D721Med (cell line): ENCODE measurements around the gene CDCA3.
"Not testable (repeated sequence)": the region's sequence is repeated elsewhere in the genome, so short reads cannot be mapped to it uniquely, and the experiment has no call there.

Experiments
- DNase-seq: peaks from one replicate; pipeline ENCODE4 v3.0.0; 2011; ENCODE audit warnings: low spot score; ENCODE audit not compliant: insufficient read length
- FAIRE-seq: peaks from 2 replicates; lab custom pipeline; 2011; peaks lifted over from hg19 to GRCh38; lab: Jason Lieb, UNC
- TF ChIP-seq, protein P1 (sequence below): IDR thresholded peaks from 2 replicates; pipeline ENCODE4 v1.5.1; 2012; ENCODE audit warnings: mild to moderate bottlenecking, control low read depth; ENCODE audit not compliant: insufficient read depth; ENCODE audit errors: missing control alignments

Gene CDCA3

DNA sequence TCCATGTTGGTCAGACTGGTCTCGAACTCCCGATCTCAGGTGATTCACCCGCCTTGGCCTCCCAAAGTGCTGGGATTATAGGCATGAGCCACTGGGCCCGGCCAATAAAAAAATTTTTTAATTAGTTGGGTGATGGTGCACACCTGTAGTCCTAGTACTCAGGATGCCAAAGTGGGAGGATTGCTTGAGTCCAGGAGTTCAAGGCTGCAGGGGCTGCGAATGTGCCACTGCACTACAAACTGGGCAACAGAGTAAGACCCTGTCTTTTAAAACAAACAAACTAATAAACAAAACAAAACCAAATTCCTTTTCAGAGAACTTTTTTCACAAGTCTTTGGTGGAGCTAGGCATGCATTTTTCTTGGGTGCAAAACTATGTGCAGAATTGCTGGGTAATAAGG, 32.2 kb upstream of the CDCA3 start:
- FAIRE-seq (no peak), DNase-seq (no peak)
- TF ChIP-seq, protein P1, sequence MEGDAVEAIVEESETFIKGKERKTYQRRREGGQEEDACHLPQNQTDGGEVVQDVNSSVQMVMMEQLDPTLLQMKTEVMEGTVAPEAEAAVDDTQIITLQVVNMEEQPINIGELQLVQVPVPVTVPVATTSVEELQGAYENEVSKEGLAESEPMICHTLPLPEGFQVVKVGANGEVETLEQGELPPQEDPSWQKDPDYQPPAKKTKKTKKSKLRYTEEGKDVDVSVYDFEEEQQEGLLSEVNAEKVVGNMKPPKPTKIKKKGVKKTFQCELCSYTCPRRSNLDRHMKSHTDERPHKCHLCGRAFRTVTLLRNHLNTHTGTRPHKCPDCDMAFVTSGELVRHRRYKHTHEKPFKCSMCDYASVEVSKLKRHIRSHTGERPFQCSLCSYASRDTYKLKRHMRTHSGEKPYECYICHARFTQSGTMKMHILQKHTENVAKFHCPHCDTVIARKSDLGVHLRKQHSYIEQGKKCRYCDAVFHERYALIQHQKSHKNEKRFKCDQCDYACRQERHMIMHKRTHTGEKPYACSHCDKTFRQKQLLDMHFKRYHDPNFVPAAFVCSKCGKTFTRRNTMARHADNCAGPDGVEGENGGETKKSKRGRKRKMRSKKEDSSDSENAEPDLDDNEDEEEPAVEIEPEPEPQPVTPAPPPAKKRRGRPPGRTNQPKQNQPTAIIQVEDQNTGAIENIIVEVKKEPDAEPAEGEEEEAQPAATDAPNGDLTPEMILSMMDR = no peak

DNA sequence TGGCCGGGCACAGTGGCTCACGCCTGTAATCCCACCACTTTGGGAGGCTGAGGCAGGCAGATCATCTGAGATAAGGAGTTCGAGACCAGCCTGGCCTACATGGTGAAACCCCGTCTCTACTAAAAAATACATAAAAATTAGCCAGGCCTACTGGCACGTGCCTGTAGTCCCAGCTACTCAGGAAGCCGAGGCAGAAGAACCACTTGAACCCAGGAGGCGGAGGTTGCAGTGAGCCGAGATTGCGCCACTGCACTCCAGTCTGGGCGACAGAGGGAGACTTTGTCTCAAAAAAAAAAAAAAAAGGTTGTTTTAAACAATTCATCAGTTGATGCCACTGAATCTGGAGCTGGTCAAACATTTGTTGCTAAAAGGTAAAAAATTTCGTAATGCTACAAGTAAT, 28.7 kb upstream of the CDCA3 start:
- DNase-seq, FAIRE-seq: not testable (repeated sequence)

DNA sequence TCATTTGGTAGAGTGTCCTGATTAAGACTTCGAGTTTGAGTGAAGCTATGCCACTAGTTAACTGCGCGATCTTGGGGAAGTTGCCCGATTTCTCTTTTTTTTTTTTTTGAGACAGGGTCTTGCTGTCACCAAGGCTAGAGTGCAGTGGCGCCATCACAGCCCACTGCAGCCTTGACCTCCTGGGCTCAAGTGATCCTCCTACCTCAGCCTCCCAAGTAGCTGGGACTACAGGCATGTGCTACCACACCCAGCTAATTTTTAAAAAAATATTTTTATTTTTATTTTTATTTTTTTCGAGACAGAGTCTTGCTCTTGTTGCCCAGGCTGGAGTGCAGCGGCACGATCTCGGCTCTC, 22.9 kb upstream of the CDCA3 start:
- not testable (repeated sequence) for FAIRE-seq, DNase-seq

DNA sequence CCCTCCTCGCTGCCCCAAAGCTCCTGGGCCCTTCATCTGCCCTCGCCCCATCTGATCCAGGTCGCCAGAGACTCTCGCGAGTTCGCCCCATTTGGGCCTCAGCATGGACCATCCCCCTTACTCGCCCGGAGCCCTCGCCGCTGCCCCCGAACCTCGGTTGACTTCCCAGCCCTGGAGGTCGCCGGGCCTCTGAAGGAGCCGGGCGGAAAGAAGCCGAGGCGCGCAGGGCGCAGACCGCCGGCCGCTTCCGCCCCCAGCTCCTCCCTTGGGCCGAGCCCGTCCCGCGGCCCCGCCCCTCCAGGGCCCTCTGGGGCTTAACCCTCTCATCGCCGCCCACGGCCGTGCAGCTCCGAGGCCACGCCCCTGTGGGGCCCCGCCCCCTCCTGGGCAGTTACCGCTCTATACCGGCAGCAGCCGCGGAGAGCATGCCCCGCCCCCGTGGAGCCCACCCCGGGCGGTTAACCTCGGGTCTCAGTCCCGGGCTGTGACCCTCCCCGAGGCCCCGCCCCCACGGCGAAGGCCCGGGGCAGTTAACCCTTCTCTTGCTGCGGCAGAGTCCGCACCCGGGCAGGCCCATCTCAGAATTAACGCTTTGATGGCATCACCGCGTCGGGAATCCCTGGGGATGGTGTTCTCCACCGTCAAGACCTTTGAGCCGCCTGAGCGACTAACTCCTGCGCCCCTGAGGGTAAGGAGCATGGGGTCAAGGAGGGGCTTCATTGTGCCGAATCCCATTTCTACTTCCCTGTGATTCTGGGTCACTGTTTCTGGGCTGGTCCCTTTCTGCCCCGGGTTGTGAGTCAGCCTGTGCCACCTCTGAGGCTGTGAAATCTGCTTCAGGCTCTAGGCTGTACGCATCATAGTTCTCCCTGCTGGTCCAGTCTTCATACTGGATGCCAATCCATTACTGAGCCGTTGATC, 22.3 kb upstream of the CDCA3 start, which contains the start of gene SPSB2:
TSS of gene SPSB2 (minus strand) at position 210 of the 921 bp plus-strand sequence. CDS start 402 bp downstream, outside the sequence.
- DNase-seq = peak; percentile 91
- TF ChIP-seq, protein P1 = no peak
- FAIRE-seq = no peak

DNA sequence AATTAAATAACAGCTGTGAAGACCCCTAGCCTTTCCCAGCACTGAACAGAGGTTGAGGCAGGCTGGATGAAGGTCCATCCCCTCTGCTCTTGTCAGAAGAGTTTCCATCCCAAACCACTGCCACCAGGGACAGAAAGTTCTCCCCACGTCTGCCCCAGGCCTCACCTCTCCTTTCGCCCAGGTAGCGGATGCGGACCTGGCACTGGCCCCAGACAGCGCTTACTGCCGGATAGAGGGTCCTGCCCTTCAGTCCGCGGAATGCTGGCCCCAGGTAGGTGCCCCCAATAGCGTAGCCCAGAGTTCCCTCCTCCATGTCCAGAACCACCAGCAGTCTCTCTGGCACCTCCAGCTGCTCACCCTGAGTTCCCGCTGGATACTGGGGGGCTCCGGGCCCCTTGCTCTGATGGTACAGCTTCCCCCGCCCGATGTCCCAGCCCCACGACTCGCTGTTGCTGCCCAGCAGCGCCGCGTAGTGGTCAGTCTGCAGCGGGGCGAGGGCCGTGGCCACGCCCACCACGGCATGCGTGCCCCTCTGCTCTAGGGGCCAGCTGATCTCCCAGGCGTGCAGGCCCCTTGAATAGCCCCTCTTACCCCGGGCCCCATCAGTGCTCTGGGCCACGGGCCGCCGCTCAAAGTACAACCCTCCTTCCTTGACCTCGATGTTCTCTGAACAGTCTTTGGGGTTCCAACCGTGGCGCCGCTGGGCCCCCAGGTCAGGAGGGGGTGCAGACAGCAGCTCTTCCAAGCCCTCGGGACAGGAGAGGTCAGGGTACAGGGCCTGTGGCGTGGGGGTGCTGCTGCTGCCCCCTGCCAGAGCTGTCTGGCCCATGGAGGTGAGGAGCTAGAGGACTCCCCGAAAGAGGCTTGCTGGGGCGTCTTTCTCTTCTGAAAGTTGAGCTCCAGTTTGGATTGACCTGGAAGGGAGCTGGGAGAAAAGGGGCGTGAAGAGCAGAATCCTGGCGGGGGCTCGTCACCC, 21.3 kb upstream of the CDCA3 start:
- FAIRE-seq (no peak), DNase-seq (peak; percentile 65)
- TF ChIP-seq, protein P1 = peak; percentile 82

DNA sequence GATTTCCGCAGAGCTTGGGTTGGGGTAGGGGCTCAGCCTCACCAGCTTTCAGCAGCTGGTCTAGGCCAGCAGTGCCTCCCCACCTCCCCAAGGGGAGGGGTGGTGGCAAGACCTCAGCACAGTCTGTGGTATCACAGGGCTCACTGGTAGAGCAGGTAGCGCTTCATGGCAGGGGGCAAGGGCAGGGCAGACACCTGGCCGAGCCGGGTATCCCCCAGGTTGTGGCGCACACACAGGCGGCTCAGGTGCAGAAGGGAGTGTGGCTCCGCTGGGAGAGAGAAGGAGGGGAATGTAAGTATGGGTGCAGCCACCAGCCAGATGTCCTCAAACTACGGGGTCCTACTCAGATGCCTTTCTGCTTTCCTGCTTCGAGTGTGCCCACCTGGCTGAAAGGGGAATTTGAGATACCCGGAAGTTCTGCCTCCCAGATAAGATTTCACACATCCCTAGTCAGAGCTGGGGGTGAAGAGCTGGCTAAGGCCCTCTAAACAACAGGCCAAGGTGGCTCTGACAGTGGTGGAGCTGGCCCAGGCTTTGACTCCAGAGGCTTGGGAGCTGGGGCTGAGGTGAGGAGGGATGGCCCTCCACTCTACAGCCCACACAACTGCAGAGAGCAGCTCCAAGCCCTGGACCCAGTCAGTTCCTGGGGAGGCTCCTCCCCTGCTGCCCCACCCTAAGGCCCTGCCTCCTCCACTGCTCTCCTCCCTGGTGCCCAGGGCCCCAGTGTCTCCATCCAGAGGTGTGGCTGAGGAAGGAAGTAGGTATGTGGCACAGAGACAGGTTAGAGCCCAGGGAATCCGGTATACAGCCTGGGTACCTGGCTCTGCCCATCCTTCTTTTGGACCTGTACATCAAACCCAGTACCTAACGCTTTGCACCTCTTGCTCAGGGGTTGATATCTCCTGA, 20.2 kb upstream of the CDCA3 start:
- FAIRE-seq = no peak
- TF ChIP-seq, protein P1 = no peak
- no peak for DNase-seq

DNA sequence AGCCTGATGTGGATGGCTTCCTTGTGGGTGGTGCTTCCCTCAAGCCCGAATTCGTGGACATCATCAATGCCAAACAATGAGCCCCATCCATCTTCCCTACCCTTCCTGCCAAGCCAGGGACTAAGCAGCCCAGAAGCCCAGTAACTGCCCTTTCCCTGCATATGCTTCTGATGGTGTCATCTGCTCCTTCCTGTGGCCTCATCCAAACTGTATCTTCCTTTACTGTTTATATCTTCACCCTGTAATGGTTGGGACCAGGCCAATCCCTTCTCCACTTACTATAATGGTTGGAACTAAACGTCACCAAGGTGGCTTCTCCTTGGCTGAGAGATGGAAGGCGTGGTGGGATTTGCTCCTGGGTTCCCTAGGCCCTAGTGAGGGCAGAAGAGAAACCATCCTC, 19.2 kb upstream of the CDCA3 start:
- not testable (repeated sequence) for DNase-seq, FAIRE-seq
